Measurements from ENCODE around the gene TMEM89. TPM values are rescaled to one million over a fixed set of nuclear protein-coding genes. Genes with fewer than 3 reads are reported as not detected.

Gene TMEM89
- total RNA-seq, 1 donor from 2014 or later: not detected

- no peaks in the 10 kb centered on the region for H3K4me1 Mint-ChIP-seq (ENCODE audit: low read depth, unreplicated experiment)
- TF ChIP-seq CTCF (IDR thresholded peaks at IDR 0.05; ENCODE audit: partially characterized antibody, unreplicated experiment): no peak
- no peak for DNase-seq
- H3K9me3 Mint-ChIP-seq (ENCODE audit: unreplicated experiment): no peaks in the 10 kb centered on the region
- no peak overlapping the region for H3K4me3 Mint-ChIP-seq (ENCODE audit: unreplicated experiment)
- H3K27me3 Mint-ChIP-seq (ENCODE audit: unreplicated experiment): no peaks in the 10 kb centered on the region
- no peak overlapping the region for H3K27ac Mint-ChIP-seq (ENCODE audit: unreplicated experiment)
- peaks cover 2% of the 10 kb centered on the region for H3K36me3 Mint-ChIP-seq (ENCODE audit: unreplicated experiment)
Observed at GRCh38 chr3:48576647-48577046, 44.9 kb downstream of the TMEM89 start.

- Mint-ChIP-seq H3K9me3 (ENCODE audit: unreplicated experiment) (peaks cover 2% of the 10 kb centered on the region), H3K36me3 (ENCODE audit: unreplicated experiment) (no peaks in the 10 kb centered on the region), H3K27me3 (ENCODE audit: unreplicated experiment) (no peaks in the 10 kb centered on the region), H3K27ac (ENCODE audit: unreplicated experiment) (no peak overlapping the region), H3K4me1 (ENCODE audit: low read depth, unreplicated experiment) (no peaks in the 10 kb centered on the region), H3K4me3 (ENCODE audit: unreplicated experiment) (no peak overlapping the region)
- DNase-seq: no peak
- TF ChIP-seq CTCF (IDR thresholded peaks at IDR 0.05; ENCODE audit: partially characterized antibody, unreplicated experiment): no peak
Observed at GRCh38 chr3:48575366-48575765, 46.2 kb downstream of the TMEM89 start.

- Mint-ChIP-seq H3K36me3 (ENCODE audit: unreplicated experiment) (no peaks in the 10 kb centered on the region), H3K9me3 (ENCODE audit: unreplicated experiment) (peaks cover 2% of the 10 kb centered on the region), H3K27ac (ENCODE audit: unreplicated experiment) (no peak overlapping the region), H3K4me1 (ENCODE audit: low read depth, unreplicated experiment) (no peaks in the 10 kb centered on the region), H3K4me3 (ENCODE audit: unreplicated experiment) (no peak overlapping the region), H3K27me3 (ENCODE audit: unreplicated experiment) (peaks cover 2% of the 10 kb centered on the region)
- DNase-seq: no peak
- no peak for TF ChIP-seq CTCF (IDR thresholded peaks at IDR 0.05; ENCODE audit: partially characterized antibody, unreplicated experiment)
Observed at GRCh38 chr3:48573973-48574585, 47.5 kb downstream of the TMEM89 start.

GRCh38 chr3:48572517-48572916 is 49.1 kb downstream of the TMEM89 start:
- Mint-ChIP-seq H3K27me3 (ENCODE audit: unreplicated experiment) (peaks cover 5% of the 10 kb centered on the region), H3K4me3 (ENCODE audit: unreplicated experiment) (no peak overlapping the region), H3K36me3 (ENCODE audit: unreplicated experiment) (no peaks in the 10 kb centered on the region), H3K27ac (ENCODE audit: unreplicated experiment) (no peak overlapping the region), H3K4me1 (ENCODE audit: low read depth, unreplicated experiment) (no peaks in the 10 kb centered on the region), H3K9me3 (ENCODE audit: unreplicated experiment) (peaks cover 4% of the 10 kb centered on the region)
- no peak for DNase-seq
- no peak for TF ChIP-seq CTCF (IDR thresholded peaks at IDR 0.05; ENCODE audit: partially characterized antibody, unreplicated experiment)

- DNase-seq: no peak
- H3K27me3 Mint-ChIP-seq (ENCODE audit: unreplicated experiment): peaks cover 8% of the 10 kb centered on the region
- no peak for TF ChIP-seq CTCF (IDR thresholded peaks at IDR 0.05; ENCODE audit: partially characterized antibody, unreplicated experiment)
- H3K27ac Mint-ChIP-seq (ENCODE audit: unreplicated experiment): no peak overlapping the region
- peaks cover 3% of the 10 kb centered on the region for H3K4me1 Mint-ChIP-seq (ENCODE audit: low read depth, unreplicated experiment)
- H3K9me3 Mint-ChIP-seq (ENCODE audit: unreplicated experiment): peaks cover 6% of the 10 kb centered on the region
- no peaks in the 10 kb centered on the region for H3K36me3 Mint-ChIP-seq (ENCODE audit: unreplicated experiment)
- H3K4me3 Mint-ChIP-seq (ENCODE audit: unreplicated experiment): no peak overlapping the region
Observed at GRCh38 chr3:48571938-48572337, 49.6 kb downstream of the TMEM89 start.

Small RNA genes lying within 50 kb of the gene (microRNA-seq; reads per million reads assigned to microRNA genes)
- gene MIR4793 (ENCODE audit: unreplicated experiment) (2.9 reads per million, percentile 21 among the genes with 10 or more reads in this experiment), gene MIR711 (ENCODE audit: unreplicated experiment) (not detected)

Other genes with a start within 250 kb of the TMEM89 start
- 0.66 TPM for gene FBXW12, start 249.6 kb downstream of the TMEM89 start, total RNA-seq (ENCODE audit: unreplicated experiment)
- 195 TPM for gene PLXNB1, start 191.7 kb downstream of the TMEM89 start, total RNA-seq (ENCODE audit: unreplicated experiment)
- gene CCDC51, start 181.7 kb downstream of the TMEM89 start, total RNA-seq (ENCODE audit: unreplicated experiment): 15.3 TPM
- 154 TPM for gene TMA7, start 181.5 kb downstream of the TMEM89 start, total RNA-seq (ENCODE audit: unreplicated experiment)
- gene ATRIP, start 175.0 kb downstream of the TMEM89 start, total RNA-seq (ENCODE audit: unreplicated experiment): 15.8 TPM
- 261 TPM for gene SHISA5, start 117.6 kb downstream of the TMEM89 start, total RNA-seq (ENCODE audit: unreplicated experiment)
- gene PFKFB4, start 65.0 kb downstream of the TMEM89 start, total RNA-seq (ENCODE audit: unreplicated experiment): 40.3 TPM
- 4.3 TPM for gene UCN2, start 58.0 kb downstream of the TMEM89 start, total RNA-seq (ENCODE audit: unreplicated experiment)
- gene COL7A1, start 26.4 kb downstream of the TMEM89 start, total RNA-seq (ENCODE audit: unreplicated experiment): 62.0 TPM
- 242 TPM for gene UQCRC1, start 12.1 kb downstream of the TMEM89 start, total RNA-seq (ENCODE audit: unreplicated experiment)
- 26.0 TPM for gene SLC26A6, start 13.7 kb upstream of the TMEM89 start, total RNA-seq (ENCODE audit: unreplicated experiment)
- gene CELSR3, start 41.1 kb upstream of the TMEM89 start, total RNA-seq (ENCODE audit: unreplicated experiment): 162 TPM
- gene NCKIPSD, start 64.1 kb upstream of the TMEM89 start, total RNA-seq (ENCODE audit: unreplicated experiment): 35.5 TPM
- gene IP6K2, start 95.5 kb upstream of the TMEM89 start, total RNA-seq (ENCODE audit: unreplicated experiment): 182 TPM
- gene PRKAR2A, start 226.1 kb upstream of the TMEM89 start, total RNA-seq (ENCODE audit: unreplicated experiment): 55.5 TPM